Transverse colon (tissue), 4 donors: ENCODE measurements around the gene STK39. TPM values are rescaled to one million over a fixed set of nuclear protein-coding genes. Genes with fewer than 3 reads are reported as not detected.

ENCODE experiments used
- DNase-seq: peaks from one replicate; pipeline ENCODE4 v3.0.0-alpha.2; 2019
- H3K27ac ChIP-seq, 4 donors: fragments of 200-600 bp; sonication (generic); 2 replicates each; pipeline ENCODE4 v1.5.1; 2016 to 2018; ENCODE audit warnings: inconsistent platforms in 4 of 4
- H3K27me3 ChIP-seq: fragments of 200-600 bp; sonication (generic); 2 replicates; pipeline ENCODE4 v1.5.1; 2017; ENCODE audit warnings: inconsistent platforms
- H3K36me3 ChIP-seq, 4 donors: fragments of 200-600 bp; sonication (generic); 2 replicates each; pipeline ENCODE4 v1.5.1; 2017 to 2019; ENCODE audit warnings: inconsistent platforms in 4 of 4
- H3K4me1 ChIP-seq, 4 donors: fragments of 200-600 bp; sonication (generic); 2 replicates each; pipeline ENCODE4 v1.5.1; 2017 to 2020; ENCODE audit warnings: inconsistent platforms in 4 of 4
- H3K4me3 ChIP-seq, 4 donors: fragments of 200-600 bp; sonication (generic); 1 replicate in 1 of 4; 2 replicates in 3 of 4; pipeline versions ENCODE4 v1.5.1 to v1.6.1; 2017 to 2019; ENCODE audit warnings: inconsistent platforms in 4 of 4
- H3K9me3 ChIP-seq, 2 donors: fragments of 200-600 bp; sonication (generic); 2 replicates each; pipeline ENCODE4 v1.5.1; 2017 to 2019; ENCODE audit warnings: inconsistent platforms in 2 of 2
- CTCF ChIP-seq, 5 experiments: fragments of 200-600 bp in 3 of 5; fragments of 450-650 bp in 2 of 5; sonication (generic) in 3 of 5; IDR thresholded peaks; 1 replicate in 2 of 5; 2 replicates in 3 of 5; pipeline ENCODE4 v1.5.1; 2016 to 2017; ENCODE audit warnings: antibody characterized with exemption in 5 of 5, inconsistent platforms in 3 of 5, mild to moderate bottlenecking in 2 of 5, moderate library complexity in 1 of 5
- EP300 ChIP-seq: sonication (generic); formaldehyde crosslinking; IDR thresholded peaks from one replicate; pipeline ENCODE4 v1.6.1; 2017; ENCODE audit warnings: antibody characterized with exemption, low read depth
- POLR2A ChIP-seq: fragments of 450-650 bp; IDR thresholded peaks from one replicate; pipeline ENCODE4 v1.6.1; 2016; ENCODE audit warnings: antibody characterized with exemption, mild to moderate bottlenecking, moderate library complexity
- POLR2AphosphoS5 ChIP-seq, 3 donors: sonication (generic); formaldehyde crosslinking; IDR thresholded peaks; one replicate each; pipeline ENCODE4 v1.6.1; 2016; ENCODE audit warnings: antibody characterized with exemption in 3 of 3
- WGBS, 2 donors: methylation state at CpG; one replicate each; pipeline ENCODE4 v1.1.5; 2018; ENCODE audit warnings: low coverage in 1 of 2; 5-methylcytosine and 5-hydroxymethylcytosine counted together
- in situ Hi-C, 4 donors: fragments of 200-750 bp; cut with MboI; loops; one replicate each; pipeline versions ENCODE4 v1.15.0 to v1.15.1; 2017; ENCODE audit warnings: low sequenced_read_pairs in 3 of 4, low pct_ligation_motif_present in 1 of 4, low pct_unique_long_range_greater_than_20kb in 1 of 4
- intact Hi-C: fragments of 100-400 bp; cut with DNase I; formaldehyde crosslinking; loops from one replicate; pipeline ENCODE4 v1.15.1; 2023; ENCODE audit warnings: low total_unique reads
- total RNA-seq, 4 donors: library from RNA; depleted of rRNA; stranded (reverse); fragments of >200 nt; gene quantifications; one replicate each; pipeline ENCODE4 v1.1.0, GENCODE V29; 2016

Gene STK39
- total RNA-seq, 4 donors from 2014 or later, result 30.6 to 46.1 (median 36.7) TPM

GRCh38 chr2:167953776-167954175 lies 293.6 kb downstream of the STK39 start:
- no peak overlapping the region for H3K27ac ChIP-seq
- in situ Hi-C loops, result no loop called here
- no peaks in the 10 kb centered on the region for H3K4me1 ChIP-seq
- intact Hi-C loops, result no loop called here
- DNase-seq, result no peak
- H3K9me3 ChIP-seq, result no peaks in the 10 kb centered on the region
- TF ChIP-seq POLR2A, result no peak
- 91 to 95% methylated on average over 3 of the region's 3 CpGs for WGBS, 2 donors
- H3K27me3 ChIP-seq, result no peaks in the 10 kb centered on the region
- no peak overlapping the region for H3K4me3 ChIP-seq
- no peaks in the 10 kb centered on the region for H3K36me3 ChIP-seq

- Histone ChIP-seq H3K4me3 (no peak overlapping the region), H3K36me3 (no peaks in the 10 kb centered on the region), H3K9me3 (no peaks in the 10 kb centered on the region), H3K27me3 (no peaks in the 10 kb centered on the region), H3K4me1 (no peaks in the 10 kb centered on the region), H3K27ac (no peak overlapping the region)
- WGBS, 2 donors, result 97 to 100% methylated on average over 2 of the region's 2 CpGs
- TF ChIP-seq POLR2A, result no peak
- no peak for TF ChIP-seq POLR2AphosphoS5 (IDR thresholded peaks at IDR 0.05)
- TF ChIP-seq CTCF (IDR thresholded peaks at IDR 0.05), result no peak
- TF ChIP-seq EP300, result no peak
- intact Hi-C loops, result no loop called here
- no peak for DNase-seq
- in situ Hi-C loops, result no loop called here
These were observed 296.8 kb downstream of the STK39 start for GRCh38 chr2:167950571-167950970.

GRCh38 chr2:167946441-167946841 lies 301.0 kb downstream of the STK39 start:
- intact Hi-C loops, result no loop called here
- TF ChIP-seq POLR2A (no peak), CTCF (IDR thresholded peaks at IDR 0.05) (no peak), EP300 (no peak)
- in situ Hi-C loops, result no loop called here

GRCh38 chr2:167945660-167946368 lies 301.6 kb downstream of the STK39 start:
- Histone ChIP-seq H3K9me3 (no peaks in the 10 kb centered on the region), H3K27ac (no peak overlapping the region), H3K36me3 (no peaks in the 10 kb centered on the region), H3K27me3 (no peaks in the 10 kb centered on the region), H3K4me1 (no peaks in the 10 kb centered on the region), H3K4me3 (no peak overlapping the region)
- TF ChIP-seq POLR2A (no peak), CTCF (IDR thresholded peaks at IDR 0.05) (no peak), EP300 (no peak), POLR2AphosphoS5 (IDR thresholded peaks at IDR 0.05) (no peak)
- DNase-seq, result no peak
- 82 to 89% methylated on average over 8 to 10 of the region's 10 CpGs for WGBS, 2 donors
- intact Hi-C loops, result no loop called here
- in situ Hi-C loops, result no loop called here

More at GRCh38 chr2:167946441-167946841, 301.0 kb downstream of the STK39 start:
- Histone ChIP-seq H3K27ac (no peak overlapping the region), H3K4me1 (no peaks in the 10 kb centered on the region), H3K4me3 (no peak overlapping the region), H3K27me3 (no peaks in the 10 kb centered on the region), H3K9me3 (no peaks in the 10 kb centered on the region), H3K36me3 (no peaks in the 10 kb centered on the region)
- DNase-seq, result no peak
- 74 to 84% methylated on average over 2 to 3 of the region's 3 CpGs for WGBS, 2 donors
